Stimulated activated CD4-positive, alpha-beta T cell treated with anti-CD3 and anti-CD28 coated beads, Interleukin-15, amount 100 ng/mL, for 1 hour (primary cell): ENCODE results near the gene ZBTB17.
"Not testable (repeated sequence)": the region's sequence is repeated elsewhere in the genome, so short reads cannot be mapped to it uniquely, and the experiment has no call there.

Experiments
- DNase-seq, 2 donors: peaks; one replicate each; pipeline ENCODE4 v3.0.0-alpha.2; 2020; ENCODE audit warnings: low read depth in 1 of 2, low spot score in 1 of 2

Gene ZBTB17

DNA sequence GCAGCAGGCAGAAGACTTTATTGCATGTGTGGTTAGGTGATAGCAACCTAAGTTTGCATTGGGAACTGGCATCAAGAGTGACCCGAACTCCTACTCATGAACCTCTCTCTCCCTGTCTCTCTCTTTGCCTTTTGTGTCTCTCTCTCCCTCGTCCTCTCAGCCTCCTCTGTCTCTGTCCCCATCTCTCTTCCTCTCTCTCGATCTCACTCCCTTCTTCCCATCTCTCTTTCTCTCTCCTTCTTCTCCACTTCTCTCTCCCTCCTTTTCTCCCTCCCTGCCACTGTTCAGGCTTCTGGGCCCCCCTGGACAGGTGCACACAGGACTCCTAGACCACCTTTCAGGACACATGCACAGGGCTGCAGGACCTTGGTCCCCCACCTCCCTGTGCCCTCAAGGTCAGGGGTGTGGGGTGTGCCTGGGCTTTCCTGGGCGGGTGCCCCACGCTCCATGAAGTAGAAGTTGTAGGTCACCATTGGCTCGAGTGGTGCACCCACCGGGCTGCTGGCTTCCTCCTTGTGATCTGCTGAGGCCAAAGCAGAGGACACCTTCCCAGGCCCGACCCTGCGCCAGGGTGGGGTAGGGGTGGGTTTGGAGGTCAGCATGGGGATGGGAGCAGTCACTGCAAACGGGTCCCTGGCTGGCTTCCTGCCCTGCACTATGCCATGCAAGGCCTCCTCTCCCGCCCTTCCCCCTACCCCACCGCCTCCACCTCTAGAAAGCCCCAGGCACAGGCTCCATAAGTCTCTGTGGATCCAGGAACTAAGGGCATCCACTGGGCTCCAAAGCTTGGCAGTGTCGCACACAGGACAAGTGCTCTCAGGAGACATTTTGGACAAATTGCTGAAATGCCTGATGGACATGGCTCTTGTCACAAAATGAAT is 13.2 kb upstream of the ZBTB17 start:
- DNase-seq, result no peak

DNA sequence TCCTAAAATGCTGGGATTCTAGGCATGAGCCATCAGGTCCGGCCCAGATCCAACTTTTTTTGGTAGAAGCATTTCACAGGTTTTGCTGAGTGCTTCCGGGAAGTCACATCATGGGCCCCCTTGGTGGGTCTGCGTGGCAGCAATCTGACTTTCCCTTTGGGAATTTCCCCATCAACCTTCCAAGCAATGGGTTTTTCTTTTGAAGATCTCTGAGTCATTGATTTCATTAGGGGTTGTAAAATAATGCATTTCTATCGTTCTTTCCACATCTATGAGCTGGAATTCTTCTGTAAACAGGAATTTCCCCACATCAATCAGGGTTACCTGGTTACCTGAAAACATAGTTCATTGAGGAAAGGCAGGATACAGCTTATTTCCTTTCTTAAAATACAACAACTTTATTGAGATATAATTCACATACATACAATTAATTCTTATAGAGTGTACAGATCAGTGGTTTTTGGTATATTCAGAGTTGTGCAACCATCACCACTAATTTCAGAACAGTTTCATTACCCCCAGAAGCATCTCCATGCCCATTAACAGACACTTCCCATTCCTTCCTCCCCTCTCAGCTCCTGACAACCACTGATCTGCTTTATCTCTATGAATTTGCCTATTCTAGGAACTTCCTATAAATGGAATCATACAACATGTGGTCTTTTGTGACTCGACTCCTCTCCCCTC is 9.9 kb upstream of the ZBTB17 start:
- DNase-seq, result no peak

DNA sequence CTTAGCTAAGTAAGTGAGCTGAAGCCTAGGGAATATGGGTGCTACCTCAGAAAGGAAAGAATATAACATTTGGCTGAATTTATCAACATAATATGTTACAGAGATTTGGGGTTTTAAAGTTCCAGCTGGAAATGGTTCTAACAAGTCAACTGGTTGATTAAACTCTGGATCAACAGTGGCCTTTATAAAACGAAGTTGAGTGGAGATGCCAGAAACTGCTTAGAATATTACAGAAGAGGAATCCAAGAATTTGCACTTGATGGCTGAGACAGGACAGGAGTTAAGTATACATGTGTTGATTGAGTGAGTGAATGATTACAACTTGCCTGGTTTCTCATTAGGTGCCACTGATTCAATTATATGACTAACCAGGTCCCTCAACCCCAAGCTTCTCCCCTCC is 7.4 kb upstream of the ZBTB17 start:
- DNase-seq, result no peak

DNA sequence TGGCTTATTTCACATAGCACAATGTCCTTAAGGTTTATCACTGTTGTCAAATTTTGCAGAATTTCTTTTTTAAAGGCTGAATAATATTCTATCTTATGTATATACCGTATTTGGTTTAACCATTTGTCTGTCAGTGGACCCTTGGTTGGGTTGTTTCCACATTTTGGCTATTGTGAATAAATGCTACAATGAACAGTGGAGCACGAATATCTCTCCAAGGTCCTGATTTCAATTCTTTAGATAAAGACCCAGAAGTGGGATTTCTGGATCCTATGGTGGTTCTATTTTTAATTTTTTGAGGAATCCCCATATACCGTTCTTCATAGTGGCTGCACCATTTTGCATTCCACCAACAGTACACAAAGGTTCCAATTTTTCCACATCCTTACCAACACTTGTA is 5.8 kb upstream of the ZBTB17 start:
- no peak for DNase-seq

DNA sequence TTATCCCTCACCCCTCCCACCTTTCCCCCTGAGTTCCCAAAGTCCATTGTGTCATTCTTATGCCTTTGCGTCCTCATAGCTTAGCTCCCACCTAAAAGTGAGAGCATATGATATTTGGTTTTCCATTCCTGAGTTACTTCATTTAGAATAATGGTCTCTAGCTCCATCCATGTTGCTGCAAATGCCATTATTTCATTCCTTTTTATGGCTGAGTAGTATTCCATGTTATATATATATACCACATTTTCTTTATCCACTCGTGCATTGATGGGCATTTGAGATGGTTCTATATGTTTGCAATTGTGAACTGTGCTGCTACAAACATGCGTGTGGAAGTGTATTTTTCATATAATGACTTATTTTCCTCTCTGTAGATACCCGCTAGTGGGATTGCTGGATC is 2.0 kb upstream of the ZBTB17 start:
- DNase-seq, result not testable (repeated sequence)

DNA sequence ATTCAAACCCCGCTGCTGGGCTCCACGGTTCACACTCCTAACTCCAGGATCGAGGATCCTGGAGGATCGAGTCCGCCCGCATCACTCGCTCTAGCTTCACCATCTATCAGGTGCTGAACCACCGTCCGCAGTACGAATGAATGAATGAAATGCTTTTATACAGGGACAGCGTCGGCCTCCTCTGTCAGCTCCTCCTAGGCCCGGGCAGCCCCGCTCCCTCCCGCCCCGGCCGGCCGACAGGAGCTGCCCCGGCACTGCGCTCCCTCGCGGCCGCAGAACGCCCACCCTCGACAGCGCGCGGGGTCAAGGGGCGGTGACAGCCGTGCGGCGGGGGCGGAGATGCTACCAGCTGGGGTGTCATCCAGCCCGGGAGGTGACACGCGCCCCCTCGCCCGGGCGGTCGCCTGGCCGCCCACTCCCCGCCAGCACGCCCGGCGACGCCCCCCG is 520 bp downstream of the ZBTB17 start:
- peak; percentile 38 to 70 for DNase-seq

DNA sequence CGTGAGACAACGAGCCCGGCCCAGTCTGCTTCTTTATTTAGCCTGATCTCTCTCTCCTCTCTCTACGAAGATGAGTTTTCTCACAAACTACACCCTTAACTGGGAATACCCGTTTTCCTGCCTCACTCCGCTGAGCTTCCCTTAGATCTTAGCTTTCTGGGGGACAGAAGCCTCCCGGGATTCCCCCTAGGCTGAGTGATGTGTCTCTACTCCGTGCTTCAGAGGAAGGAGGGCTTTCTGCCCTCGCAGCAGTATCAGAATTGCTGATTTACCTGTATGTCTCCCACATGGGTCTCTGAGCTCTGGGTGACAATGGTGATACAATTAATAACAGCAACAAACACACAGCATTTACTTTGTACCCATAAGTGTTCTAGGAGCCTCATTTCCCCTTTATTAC is 1.0 kb downstream of the ZBTB17 start:
- DNase-seq, result no peak

DNA sequence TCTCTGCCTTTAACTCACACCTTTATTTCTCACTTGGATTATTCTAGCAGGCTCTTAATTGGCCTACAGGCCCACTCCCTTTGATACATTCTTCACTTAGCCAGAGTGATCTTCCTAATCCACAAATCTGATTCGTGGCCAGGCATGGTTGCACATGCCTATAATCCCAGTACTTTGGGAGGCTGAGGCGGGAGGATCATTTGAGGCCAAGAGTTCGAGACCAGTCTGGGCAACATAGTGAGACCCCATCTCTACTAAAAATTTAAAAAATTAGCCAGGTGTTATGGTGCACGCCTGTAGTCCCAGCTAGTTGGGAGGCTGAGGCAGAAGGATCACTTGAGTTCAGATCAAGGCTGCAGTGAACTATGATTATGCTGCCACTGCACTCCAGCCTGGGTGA is 2.1 kb downstream of the ZBTB17 start:
- no peak for DNase-seq

DNA sequence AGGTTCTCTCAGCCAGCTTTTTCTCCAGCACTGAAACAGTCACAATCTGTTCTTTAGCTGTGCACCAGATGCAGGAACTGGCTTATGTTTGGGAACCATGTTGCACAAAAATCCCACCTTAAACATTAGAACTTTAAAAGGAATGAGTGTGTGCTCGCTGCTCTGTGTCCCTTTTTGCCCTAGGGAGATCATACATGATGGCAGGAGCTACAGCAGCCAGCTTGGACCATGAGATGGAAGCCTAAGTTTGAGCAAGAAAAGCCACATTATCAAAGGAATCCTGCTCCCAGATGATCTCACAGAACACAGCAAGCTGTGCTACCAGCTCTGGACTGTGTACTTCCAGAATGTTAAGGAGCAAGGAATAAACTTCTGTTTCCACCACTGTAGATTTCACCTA is 3.5 kb downstream of the ZBTB17 start:
- no peak for DNase-seq

DNA sequence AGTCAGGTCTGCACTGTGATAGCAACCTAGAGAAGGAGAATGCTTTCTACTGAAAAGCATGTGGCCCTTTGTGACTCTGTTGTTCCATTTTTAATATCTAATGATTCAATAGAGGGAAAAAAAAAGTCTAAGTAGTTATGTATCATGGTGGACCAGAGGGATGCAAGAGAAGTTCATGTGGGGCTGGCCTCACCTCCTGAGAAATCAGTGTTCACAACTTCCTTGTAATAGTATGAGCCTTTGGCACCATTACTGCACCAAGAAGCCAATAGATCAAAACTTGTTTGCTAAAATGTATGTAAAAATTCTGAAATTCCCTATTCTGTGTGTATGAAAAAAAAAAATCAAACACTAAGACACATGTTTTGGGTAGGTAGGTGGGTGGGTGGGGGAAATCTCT is 5.0 kb downstream of the ZBTB17 start:
- DNase-seq, result no peak

DNA sequence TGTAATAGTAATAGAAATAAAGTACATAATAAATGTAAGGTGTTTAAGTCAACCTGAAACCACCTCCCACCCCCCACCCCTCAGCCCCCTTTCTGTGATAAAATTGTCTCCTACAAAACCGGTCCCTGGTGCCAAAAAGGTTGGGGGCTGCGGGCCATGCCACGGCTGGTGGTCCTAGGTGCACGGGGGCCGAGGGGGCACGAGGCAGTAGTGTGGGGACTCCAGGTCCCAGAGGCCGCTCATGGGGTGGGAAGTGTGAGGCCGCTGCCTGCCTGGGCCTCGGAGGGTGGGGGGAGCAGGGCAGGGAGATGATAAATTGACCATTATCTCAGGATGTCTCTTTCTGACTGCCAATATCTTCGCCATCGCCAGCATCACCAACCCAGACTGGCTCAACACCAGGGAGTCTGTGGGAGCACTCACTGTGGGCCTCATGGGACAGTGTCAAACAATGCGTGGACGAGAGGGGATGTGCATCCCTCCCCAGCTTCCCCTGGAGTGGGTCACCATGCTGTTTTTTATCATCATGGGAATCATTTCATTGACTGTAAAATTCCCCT is 6.5 kb downstream of the ZBTB17 start:
- no peak for DNase-seq

DNA sequence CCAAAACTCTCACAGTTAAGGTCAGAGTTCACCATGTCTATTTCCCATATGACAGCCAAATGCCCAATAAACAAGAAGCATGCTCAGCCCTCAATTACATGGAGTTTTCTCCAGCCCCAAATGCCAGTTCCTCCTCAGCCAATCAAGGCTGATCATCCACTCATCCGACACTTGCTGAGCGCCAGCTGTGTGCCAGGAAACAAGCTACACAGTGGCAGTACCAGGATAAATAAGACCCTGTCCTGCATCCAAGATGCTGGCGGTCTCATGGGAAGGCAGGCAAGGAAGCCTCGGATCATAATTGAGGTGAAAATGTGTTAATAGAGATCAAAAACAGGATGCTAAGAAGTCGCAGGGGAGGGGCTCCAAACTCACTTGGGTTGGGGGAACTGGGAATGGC is 7.7 kb downstream of the ZBTB17 start:
- DNase-seq, result no peak

DNA sequence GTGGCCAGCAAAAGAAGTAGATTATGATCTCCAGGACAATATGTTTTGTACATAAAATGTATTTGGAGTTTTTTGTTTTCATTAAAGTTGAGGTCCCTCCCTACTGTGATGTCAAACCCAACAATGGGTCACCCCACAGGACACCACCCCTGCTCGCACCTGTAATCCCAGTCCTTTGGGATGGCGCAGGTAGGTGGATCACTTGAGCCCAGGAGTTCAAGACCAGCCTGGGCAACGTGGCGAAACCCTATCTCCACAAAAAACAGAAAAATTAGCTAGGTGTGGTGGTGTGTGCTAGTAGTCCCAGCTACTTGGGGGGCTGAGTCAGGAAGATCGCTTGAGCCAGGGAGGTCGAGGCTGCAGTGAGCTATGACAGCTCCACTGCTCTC is 9.0 kb downstream of the ZBTB17 start:
- DNase-seq, result no peak

DNA sequence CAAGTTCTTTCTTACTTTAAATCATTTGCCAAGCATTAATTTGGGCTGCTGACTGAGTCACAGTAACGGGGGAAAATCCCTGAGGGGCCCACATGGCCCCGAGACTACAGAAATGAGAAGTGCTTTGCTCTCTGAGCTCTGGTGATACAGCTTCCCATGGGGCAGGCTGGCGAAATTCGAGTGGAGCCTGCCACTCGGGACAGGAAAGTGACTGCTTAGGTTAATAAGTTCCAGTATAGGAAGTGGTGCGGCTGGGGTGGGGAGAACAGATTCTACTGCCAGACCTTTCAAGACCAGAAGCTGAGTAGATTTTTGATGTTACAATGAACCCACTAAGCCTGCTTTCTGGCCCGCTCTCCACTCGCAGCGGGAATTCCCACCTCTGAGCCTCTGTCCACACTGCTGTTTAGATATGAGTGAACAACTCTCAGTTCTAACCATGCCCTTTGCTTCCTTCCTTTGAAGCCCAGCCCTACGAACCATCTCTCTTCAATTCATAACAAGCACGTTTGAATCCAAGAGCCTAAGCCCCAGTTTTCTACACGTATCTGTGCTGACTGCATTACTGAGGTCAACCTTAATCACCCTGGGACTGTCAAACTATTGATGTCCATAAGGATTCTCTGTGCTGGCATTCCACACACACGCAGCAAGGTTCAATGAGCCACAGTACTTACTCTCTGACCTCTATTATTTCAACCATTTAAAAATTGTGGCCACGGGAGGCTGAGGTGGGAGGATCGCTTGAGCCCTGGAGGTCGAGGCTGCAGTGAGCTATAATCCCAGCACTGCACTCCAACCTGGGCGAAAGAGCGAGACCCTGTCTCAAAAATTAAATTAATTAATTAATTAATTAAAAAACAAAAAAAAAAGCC is 9.6 kb downstream of the ZBTB17 start:
- DNase-seq, result peak in 1 of 2 donors; percentile 63

DNA sequence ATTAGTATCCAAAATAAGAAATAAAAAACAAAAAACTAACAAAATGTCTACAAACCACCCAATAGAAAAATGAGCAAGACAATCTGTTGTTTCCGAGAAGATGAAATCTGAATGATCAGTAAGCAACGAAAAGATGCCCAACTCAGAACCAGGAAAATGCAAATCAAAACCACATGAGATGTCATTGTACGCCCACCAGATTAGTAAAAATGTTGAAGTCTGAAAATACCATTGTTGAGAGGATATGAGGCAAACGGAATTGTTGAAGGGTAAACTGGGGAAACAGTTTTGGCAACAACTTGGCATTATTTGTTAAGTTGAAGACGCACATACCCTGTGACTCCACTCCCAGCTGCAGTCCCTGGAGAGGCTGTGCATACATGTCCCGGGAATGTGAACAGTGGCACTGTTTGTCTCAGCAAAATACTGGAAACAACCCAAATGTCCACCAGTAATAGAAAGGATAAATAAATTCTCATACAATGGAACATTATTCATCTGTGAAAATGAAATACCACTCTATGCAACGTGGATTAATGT is 10.6 kb downstream of the ZBTB17 start:
- no peak for DNase-seq

DNA sequence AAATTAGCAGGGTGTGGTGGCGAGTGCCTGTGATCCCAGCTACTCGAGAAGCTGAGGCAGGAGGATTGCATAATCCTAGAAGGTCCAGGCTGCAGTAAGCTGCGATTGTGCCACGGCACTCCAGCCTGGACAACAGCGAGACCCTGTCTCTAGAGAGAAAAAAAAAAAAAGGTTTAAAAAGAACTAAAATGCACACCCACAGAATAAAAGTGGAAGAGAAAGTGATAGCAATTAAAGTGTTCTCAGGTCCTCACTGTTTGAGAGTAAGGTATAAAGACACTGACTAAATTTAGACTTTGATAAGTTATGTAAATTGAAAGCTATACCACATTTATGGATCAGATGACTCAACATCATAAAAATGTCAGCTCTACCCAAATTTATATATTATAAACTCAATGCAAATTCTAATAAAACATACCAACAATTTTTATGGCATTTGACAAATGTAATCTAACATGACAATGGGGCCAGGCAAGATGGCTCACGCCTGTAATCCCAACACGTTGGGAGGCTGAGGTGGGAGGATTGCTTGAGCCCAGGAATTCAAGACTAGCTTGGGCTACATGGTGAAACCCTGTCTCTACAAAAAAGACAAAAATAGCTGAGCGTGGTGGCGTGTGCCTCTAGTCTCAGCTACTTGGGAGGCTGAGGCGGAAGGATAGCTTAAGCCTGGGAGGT is 11.8 kb downstream of the ZBTB17 start:
- DNase-seq, result no peak

DNA sequence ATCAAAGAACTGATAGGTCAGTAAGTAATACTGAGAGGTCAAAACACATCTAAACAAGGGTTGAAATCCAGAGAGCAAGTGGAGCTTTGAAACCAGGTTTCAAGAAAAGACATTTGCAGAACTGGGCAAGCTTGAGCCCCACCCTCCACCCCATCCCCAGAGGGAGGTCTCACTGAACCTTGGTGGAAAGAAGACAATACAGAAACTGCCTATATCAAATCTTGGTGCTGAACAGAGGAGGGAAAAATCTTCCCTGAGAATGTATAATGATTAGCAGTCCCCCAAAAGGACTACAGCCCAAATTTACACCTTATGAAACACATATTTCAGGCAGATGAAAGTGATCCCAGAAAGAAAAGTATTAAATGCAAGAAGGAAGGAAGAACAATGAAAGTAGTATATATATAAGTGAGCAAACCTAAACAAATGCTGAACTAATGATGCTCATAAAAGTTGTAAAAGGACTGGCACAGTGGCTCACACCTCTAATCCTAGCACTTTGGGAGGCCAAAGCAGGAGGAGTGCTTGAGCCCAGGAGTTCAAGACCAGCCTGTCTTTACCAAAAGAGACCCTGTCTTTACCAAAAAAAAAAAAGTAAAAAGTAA is 12.4 kb downstream of the ZBTB17 start:
- no peak for DNase-seq

DNA sequence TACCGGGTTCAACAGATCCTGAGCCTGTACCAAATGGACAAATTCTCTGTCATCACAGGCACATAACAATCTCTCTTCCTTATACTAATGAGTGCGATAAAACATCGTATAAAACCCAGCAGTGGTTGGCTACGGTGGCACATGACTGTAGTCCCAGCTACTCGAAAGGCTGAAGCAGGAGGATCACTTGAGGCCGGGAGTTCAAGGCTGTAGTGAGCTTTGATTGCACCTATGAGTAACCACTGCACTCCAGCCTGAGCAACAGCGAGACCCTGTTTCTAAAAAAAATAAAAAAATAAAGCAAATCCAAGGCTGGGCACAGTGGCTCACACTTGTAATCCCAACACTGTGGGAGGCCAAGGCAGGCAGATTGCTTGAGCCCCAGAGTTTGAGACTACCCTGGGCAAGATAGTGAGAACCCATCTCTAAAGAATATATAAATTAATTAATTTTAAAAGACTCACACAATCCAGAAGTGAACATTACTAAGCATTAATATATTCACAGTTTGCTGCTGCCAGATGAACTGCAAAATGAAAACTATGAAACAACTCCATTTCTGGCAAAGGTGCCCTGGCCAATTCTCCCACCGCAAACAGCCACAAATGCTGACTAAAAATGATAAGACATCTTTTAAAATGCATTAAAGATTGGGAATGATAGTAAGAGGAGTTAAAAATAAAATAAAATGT is 13.1 kb downstream of the ZBTB17 start:
- DNase-seq, result no peak

DNA sequence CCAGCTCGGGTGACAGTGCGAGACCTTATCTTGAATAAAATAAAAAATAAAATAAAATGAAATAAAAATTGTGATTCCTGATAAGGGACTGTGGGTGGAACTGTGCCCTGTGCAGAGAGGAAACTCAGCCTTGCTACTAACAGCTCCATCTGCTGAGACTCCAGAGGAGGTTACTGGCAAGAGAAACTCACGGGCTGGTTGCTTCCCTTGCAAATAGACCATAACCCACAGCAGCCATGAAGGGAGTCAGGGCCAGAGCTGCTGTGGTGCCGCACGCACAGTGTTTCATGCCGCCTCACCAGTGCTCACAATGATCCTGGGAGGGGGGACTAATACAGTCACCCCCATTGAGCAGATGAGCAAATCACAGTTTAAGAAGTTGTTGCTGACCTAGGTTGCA is 13.7 kb downstream of the ZBTB17 start:
- no peak for DNase-seq
